ENCODE data around the gene MAP7.

GRCh38 chr6:136522636-136523035, 27.6 kb downstream of the MAP7 start:
- TF ChIP-seq, protein P1, sequence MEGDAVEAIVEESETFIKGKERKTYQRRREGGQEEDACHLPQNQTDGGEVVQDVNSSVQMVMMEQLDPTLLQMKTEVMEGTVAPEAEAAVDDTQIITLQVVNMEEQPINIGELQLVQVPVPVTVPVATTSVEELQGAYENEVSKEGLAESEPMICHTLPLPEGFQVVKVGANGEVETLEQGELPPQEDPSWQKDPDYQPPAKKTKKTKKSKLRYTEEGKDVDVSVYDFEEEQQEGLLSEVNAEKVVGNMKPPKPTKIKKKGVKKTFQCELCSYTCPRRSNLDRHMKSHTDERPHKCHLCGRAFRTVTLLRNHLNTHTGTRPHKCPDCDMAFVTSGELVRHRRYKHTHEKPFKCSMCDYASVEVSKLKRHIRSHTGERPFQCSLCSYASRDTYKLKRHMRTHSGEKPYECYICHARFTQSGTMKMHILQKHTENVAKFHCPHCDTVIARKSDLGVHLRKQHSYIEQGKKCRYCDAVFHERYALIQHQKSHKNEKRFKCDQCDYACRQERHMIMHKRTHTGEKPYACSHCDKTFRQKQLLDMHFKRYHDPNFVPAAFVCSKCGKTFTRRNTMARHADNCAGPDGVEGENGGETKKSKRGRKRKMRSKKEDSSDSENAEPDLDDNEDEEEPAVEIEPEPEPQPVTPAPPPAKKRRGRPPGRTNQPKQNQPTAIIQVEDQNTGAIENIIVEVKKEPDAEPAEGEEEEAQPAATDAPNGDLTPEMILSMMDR (conservative IDR thresholded peaks at IDR 0.05) = no peak
- no peak for TF ChIP-seq ZFX (IDR thresholded peaks at IDR 0.05)
